HG02981 (cell line): ENCODE measurements around the gene CPNE7.
"Not testable (repeated sequence)": the region's sequence is repeated elsewhere in the genome, so short reads cannot be mapped to it uniquely, and the experiment has no call there.

Experiments used
- ATAC-seq: cut with Tn5 transposase; IDR thresholded peaks from one replicate; pipeline ENCODE4 v1.9.1; 2021; ENCODE audit warnings: mild to moderate bottlenecking, moderate library complexity; ENCODE audit not compliant: unreplicated experiment

Gene CPNE7

GRCh38 chr16:89582614-89583196 is 7.1 kb downstream of the CPNE7 start:
- no peak for ATAC-seq

DNA sequence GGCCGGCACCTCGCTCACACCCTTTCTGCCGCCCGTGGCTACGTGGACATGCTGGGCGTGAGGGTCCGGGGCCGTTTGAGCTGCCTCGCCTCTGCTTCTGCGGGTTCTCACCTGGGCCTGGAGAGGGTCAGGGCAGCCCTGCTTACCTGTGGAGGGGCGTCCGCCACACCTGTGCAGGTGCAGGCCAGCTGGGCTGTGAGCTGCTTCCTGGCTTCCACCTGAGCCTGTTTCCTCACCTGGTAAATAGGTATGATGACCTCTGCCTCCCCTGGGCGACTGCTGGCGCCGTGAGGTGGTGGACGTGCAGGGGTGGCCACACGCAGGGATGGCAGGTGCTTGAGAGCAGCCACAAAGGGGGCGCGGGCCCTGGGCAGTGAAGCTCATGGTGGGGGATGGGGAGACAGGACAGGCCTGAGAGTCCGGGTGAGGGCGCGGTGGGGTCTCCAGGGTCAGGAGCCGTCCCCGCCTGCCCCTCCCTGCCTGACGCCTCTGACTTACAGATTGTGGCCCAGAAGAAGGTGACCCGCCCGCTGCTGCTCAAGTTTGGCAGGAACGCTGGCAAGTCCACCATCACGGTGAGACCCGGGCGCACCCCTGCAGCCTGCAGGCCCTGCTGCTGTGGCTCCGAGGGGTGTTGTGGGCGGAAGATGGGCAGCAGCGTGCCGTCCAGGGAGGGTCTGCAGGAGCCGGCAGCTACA is 7.8 kb downstream of the CPNE7 start:
- ATAC-seq: no peak

- ATAC-seq: no peak
Observed at GRCh38 chr16:89583895-89584644, 8.5 kb downstream of the CPNE7 start.

- no peak for ATAC-seq
Observed at GRCh38 chr16:89584768-89585549, 9.4 kb downstream of the CPNE7 start.

DNA sequence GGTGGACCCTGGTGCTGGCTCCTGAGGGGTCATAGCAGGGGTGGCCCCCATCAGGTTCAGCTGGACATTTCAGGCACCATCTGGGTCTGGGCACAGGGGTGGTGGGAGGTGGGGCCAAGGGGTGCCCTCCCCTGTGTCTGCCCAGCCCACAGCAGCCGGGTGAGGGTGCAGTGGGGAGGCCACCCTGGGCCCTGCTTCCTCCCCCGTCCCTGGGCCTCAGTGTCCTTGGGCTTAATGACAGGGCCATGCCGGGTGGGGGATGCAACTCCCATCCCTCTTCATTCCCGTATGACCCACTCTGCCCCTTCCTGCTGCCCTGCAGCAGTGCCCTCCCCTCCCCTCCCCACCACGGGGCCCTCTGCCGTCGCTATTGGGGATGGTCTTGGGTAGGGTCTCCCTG is 10.7 kb downstream of the CPNE7 start:
- no peak for ATAC-seq

DNA sequence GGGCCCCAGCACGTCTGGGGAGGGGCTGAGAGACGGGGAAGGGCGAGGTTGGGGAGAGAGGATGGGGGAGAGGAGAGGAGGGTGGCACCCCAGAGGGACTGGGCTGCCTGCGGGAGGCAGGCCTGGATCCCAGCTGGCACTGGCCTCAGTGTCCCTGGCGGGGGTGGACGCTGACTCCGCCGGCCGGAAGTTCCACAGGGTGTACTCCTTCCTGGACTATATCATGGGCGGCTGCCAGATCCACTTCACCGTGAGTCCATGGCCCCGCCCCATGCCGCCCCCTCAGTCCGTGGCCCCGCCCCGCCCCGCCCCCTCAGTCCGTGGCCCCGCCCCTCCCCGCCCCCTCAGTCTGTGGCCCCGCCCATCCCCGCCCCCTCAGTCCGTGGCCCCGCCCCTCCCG is 11.3 kb downstream of the CPNE7 start:
- no peak for ATAC-seq

DNA sequence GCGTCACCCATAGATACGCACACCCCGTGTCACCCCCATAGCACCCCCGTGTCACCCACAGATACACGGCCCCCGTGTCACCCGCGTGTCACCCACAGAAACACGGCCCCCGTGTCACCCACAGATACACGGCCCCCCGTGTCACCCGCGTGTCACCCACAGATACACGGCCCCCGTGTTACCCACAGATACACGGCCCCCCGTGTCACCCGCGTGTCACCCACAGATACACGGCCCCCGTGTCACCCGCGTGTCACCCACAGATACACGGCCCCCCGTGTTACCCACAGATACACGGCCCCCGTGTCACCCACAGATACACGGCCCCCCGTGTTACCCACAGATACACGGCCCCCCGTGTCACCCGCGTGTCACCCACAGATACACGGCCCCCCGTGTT is 12.1 kb downstream of the CPNE7 start:
- not testable (repeated sequence) for ATAC-seq

DNA sequence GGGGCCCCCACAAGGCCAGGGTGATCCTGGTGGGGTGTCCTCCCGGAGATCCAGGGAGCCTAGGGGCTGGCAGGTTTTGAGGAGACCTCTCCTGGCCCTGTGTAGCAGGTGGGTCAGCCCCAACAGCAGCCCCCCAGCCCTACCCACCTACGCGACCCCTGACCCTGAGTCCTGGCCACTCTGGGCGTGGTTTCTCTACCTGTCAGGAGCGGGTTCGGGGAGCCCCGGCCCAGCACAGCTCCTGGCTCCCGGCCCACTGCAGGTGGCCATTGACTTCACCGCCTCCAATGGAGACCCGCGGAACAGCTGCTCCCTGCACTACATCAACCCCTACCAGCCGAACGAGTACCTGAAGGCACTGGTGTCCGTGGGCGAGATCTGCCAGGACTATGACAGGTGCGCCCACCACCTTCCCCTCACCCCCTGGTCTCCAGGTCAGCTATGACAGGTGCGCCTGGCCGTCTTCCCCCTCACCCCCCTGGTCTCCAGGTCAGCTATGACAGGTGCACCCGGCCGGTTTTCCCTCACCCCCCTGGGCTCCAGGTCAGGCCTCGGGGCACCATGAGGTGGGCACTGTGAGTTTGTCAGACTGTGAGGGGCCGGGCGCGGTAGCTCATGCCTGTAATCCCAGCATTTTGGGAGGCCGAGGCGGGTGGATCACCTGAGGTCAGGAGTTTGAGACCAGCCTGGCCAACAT is 13.0 kb downstream of the CPNE7 start:
- ATAC-seq: no peak

GRCh38 chr16:89589241-89589926 is 13.8 kb downstream of the CPNE7 start:
- ATAC-seq: no peak

- no peak for ATAC-seq
Observed at GRCh38 chr16:89593841-89594240, 18.3 kb downstream of the CPNE7 start.

DNA sequence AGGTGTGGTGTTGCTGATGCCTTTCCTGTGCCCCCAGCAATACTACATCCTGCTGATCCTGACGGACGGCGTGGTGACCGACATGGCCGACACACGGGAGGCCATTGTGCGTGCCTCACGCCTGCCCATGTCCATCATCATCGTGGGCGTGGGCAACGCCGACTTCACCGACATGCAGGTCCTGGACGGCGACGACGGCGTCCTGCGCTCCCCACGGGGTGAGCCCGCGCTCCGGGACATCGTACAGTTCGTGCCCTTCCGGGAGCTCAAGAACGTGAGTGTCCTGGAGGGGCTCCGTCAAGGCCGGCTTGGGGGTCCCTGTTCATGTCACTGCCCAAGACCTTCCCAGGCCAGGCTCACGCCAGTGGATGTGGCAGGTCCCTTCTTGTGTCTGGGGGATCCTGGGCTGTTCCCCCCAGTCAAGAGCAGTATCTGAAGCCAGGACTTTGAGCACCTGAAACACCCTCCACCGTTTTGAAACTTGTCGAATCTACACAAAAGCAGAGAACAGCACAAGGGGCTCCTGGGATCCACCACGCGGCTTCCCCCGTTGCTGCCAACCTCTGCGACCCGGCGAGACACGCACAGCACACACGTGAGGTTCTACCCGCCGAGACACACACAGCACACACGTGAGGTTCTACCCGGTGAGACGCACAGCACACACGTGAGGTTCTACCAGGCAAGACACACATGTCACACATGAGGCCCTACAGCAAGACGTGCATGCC is 19.9 kb downstream of the CPNE7 start:
- no peak for ATAC-seq

GRCh38 chr16:89596061-89596689 is 20.6 kb downstream of the CPNE7 start:
- ATAC-seq: no peak

DNA sequence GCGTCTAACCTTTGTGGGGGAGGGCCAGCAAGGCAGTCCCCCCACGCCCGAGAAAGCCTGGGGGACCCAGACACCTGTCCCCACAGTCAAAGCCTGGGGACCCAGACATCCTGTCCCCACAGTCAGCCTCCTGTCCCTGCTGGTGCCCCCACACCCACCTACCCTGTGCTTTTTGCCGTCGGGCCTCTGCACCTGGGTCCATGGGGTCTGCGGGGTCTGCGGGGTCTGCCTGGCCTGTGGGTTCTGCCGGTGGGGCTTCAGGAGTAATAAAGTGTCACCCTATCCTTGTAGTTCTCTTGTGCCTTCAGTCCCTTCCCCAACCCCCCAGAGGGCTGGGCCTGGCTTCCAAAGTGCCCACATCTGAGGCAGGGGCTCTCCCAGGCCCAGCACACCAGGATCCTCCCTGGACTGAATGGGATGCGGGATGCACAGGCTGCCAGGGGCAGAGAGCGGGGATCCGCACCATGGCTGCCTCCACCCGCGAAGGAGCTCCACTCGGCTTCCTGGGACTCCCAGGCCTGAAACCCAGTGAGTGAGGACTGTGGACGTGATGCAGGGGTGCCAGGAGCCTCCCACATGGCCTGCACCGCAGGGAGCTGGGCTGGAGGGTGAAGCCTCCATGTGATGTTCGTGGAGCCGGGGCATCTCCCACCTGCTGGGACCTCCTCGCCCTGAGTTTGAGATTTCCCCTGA is 21.5 kb downstream of the CPNE7 start:
- no peak for ATAC-seq

DNA sequence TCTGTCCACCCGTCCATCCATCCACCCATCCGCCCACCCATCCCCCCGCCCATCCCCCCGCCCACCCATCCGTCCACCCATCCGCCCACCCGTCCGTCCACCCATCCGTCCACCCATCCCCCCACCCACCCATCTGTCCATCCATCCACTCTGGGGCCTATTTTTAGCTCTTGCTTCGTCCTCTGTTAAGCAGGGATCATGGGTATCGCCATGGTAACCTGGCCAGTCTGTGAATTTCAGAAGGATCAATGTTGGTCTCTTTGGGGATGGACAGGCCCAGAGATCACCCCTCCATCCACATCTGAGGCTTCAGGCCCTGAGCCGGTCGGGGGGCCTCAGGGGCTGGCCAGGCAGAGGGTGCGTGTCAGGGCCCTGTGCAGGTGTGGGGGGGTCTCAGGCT is 22.6 kb downstream of the CPNE7 start:
- ATAC-seq: no peak

GRCh38 chr16:89599451-89599858 is 23.9 kb downstream of the CPNE7 start:
- no peak for ATAC-seq

- ATAC-seq: no peak
Observed at GRCh38 chr16:89599902-89600301, 24.3 kb downstream of the CPNE7 start.

DNA sequence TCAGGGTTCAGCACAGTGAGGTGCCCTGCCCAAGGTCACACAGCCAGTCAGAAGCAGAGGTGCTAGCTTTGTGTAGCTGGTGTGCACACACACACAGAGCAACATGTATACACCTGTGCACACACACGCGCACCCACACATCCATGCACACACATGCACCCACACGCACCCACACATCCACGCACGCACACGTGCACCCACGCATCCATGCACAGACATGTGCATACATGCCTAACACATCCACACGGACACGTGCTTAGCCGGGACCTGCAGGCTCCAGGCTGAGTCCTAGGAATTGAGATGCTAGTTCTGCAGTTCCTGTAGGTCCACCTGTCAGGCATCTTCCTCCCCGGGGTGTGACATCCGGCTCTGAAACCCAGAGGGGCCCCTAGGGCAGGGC is 24.9 kb downstream of the CPNE7 start:
- no peak for ATAC-seq

DNA sequence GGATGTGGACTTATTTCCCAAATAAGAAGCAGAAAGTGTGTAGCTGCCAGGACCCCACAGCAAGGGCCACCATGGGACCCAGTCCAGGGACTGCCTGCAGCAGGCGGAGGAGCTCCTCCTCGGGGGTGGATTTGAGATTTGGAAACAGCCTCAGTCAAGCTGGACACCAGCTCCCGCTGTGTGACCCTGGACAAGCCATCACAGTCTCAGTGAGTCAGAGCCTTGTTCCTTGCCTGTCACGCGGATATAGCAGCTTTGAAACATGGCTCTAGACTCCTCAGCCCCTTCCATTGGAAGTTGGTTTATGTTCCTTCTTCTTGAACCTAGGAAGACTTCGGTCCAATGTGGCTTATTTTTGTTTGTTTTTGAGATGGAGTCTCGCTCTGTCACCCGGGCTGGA is 25.4 kb downstream of the CPNE7 start:
- ATAC-seq: no peak

GRCh38 chr16:89601906-89602272 is 26.3 kb downstream of the CPNE7 start:
- ATAC-seq: no peak
